Measurements from ENCODE around the gene PCLO. TPM values are rescaled to one million over a fixed set of nuclear protein-coding genes. Genes with fewer than 3 reads are reported as not detected.

PCLO gene
- total and polyA plus RNA-seq, 9 of the 15 experiments (the other 6 are each of a cell fraction or from before 2014, with no cell fraction given) = under 0.01 to 0.01 TPM; not detected in 7

DNA sequence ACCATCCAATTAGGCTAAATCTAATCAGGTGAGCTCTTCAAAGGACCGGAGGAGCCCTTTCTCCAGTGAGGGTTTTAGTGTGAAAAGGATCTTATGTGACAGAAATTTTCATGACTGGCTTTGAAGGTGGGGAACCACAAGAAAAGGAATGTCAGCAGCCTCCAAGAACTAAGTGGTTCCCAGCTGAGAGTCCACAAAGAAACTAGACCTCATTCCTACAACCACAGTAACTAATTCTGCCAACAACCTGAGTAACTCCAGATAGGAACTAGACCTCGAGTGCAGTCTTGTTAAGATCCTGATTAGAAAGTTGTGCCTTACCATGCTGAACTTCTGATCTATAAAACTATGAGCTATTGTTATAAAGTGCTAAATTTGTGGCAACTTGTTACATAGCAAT, 51.3 kb downstream of the PCLO start:
- intact Hi-C loops (cut with micrococcal nuclease) = no loop called here
- no peak overlapping the region for H2AFZ ChIP-seq (ENCODE audit: low read depth, low read length)
- no peaks in the 10 kb centered on the region for H3K27me3 ChIP-seq (ENCODE audit: control insufficient read depth in 2 of 2, insufficient read depth in 2 of 2, low read length in 2 of 2)
- no peaks in the 10 kb centered on the region for H3K9me3 ChIP-seq (replicated peaks; ENCODE audit: control insufficient read depth, insufficient read depth, low read depth, low read length)
- no peak overlapping the region for H3K4me2 ChIP-seq (ENCODE audit: insufficient read depth, low read length)
- H3K79me2 ChIP-seq (ENCODE audit: control insufficient read depth, insufficient read depth, low read length) = no peaks in the 10 kb centered on the region
- CTCF ChIA-PET (ENCODE audit: low intra/inter-chr PET ratio) = no interaction called here
- no peak overlapping the region for H3K9ac ChIP-seq (ENCODE audit: insufficient read depth in 1 of 2, low read depth in 2 of 2, low read length in 2 of 2)
- ATAC-seq = no peak
- TF ChIP-seq NRF1 (conservative IDR thresholded peaks at IDR 0.05 in 1 of 2, IDR thresholded peaks at IDR 0.05 in 1 of 2) (no peak), ZBED1 (IDR thresholded peaks at IDR 0.05) (no peak), ZNF764 (CRISPR knock-in tag; IDR thresholded peaks at IDR 0.05; ENCODE audit: low read depth) (no peak), CREB3 (tag; conservative IDR thresholded peaks at IDR 0.05; ENCODE audit: low read depth) (no peak), ZNF133 (CRISPR knock-in tag; IDR thresholded peaks at IDR 0.05) (no peak), ID3 (CRISPR knock-in tag; IDR thresholded peaks at IDR 0.05) (no peak), ID3 (tag; IDR thresholded peaks at IDR 0.05) (no peak), RBFOX2 (IDR thresholded peaks at IDR 0.05; ENCODE audit: low read depth, low read length) (no peak), ZNF121 (CRISPR knock-in tag; conservative IDR thresholded peaks at IDR 0.05) (no peak), MBD2 (IDR thresholded peaks at IDR 0.05; ENCODE audit: borderline replicate concordance, low read depth) (no peak)
- TF ChIP-seq, protein P1, sequence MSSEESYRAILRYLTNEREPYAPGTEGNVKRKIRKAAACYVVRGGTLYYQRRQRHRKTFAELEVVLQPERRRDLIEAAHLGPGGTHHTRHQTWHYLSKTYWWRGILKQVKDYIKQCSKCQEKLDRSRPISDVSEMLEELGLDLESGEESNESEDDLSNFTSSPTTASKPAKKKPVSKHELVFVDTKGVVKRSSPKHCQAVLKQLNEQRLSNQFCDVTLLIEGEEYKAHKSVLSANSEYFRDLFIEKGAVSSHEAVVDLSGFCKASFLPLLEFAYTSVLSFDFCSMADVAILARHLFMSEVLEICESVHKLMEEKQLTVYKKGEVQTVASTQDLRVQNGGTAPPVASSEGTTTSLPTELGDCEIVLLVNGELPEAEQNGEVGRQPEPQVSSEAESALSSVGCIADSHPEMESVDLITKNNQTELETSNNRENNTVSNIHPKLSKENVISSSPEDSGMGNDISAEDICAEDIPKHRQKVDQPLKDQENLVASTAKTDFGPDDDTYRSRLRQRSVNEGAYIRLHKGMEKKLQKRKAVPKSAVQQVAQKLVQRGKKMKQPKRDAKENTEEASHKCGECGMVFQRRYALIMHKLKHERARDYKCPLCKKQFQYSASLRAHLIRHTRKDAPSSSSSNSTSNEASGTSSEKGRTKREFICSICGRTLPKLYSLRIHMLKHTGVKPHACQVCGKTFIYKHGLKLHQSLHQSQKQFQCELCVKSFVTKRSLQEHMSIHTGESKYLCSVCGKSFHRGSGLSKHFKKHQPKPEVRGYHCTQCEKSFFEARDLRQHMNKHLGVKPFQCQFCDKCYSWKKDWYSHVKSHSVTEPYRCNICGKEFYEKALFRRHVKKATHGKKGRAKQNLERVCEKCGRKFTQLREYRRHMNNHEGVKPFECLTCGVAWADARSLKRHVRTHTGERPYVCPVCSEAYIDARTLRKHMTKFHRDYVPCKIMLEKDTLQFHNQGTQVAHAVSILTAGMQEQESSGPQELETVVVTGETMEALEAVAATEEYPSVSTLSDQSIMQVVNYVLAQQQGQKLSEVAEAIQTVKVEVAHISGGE (CRISPR knock-in tag; IDR thresholded peaks at IDR 0.05) = no peak
- TF ChIP-seq, protein P2, sequence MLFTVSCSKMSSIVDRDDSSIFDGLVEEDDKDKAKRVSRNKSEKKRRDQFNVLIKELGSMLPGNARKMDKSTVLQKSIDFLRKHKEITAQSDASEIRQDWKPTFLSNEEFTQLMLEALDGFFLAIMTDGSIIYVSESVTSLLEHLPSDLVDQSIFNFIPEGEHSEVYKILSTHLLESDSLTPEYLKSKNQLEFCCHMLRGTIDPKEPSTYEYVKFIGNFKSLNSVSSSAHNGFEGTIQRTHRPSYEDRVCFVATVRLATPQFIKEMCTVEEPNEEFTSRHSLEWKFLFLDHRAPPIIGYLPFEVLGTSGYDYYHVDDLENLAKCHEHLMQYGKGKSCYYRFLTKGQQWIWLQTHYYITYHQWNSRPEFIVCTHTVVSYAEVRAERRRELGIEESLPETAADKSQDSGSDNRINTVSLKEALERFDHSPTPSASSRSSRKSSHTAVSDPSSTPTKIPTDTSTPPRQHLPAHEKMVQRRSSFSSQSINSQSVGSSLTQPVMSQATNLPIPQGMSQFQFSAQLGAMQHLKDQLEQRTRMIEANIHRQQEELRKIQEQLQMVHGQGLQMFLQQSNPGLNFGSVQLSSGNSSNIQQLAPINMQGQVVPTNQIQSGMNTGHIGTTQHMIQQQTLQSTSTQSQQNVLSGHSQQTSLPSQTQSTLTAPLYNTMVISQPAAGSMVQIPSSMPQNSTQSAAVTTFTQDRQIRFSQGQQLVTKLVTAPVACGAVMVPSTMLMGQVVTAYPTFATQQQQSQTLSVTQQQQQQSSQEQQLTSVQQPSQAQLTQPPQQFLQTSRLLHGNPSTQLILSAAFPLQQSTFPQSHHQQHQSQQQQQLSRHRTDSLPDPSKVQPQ (CRISPR knock-in tag; IDR thresholded peaks at IDR 0.05; ENCODE audit: borderline replicate concordance) = no peak
- 3% methylated on average over 2 of the region's 2 CpGs for WGBS (ENCODE audit: insufficient coverage, low coverage, missing lambda C conversion rate)
- no TSS peak for BruUV-seq (replicated peaks)
- H3K4me3 ChIP-seq = no peak overlapping the region
- in situ Hi-C loops (cut with MboI) = no loop called here
- FAIRE-seq = no peak
- H3K27ac ChIP-seq (ENCODE audit: extremely low read depth, low read depth, low read length) = no peak overlapping the region
- no peaks in the 10 kb centered on the region for H3K9me1 ChIP-seq (ENCODE audit: control insufficient read depth, insufficient read depth, low read length)
- no peaks in the 10 kb centered on the region for H4K20me1 ChIP-seq (replicated peaks; ENCODE audit: control insufficient read depth, insufficient read depth, low read length)
- H3K36me3 ChIP-seq (ENCODE audit: control insufficient read depth, insufficient read depth, low read length) = no peaks in the 10 kb centered on the region
- no peak for DNase-seq (ENCODE audit: extremely low read depth in 1 of 4, low spot score in 3 of 4)
- no peaks in the 10 kb centered on the region for H3K4me1 ChIP-seq (replicated peaks in 1 of 2; ENCODE audit: control insufficient read depth in 2 of 2, insufficient read depth in 2 of 2, low read length in 2 of 2)
- POLR2A ChIA-PET = no interaction called here
